T-helper 2 cell (primary cell): ENCODE results near the gene SYPL2.
"Not testable (repeated sequence)": the region's sequence is repeated elsewhere in the genome, so short reads cannot be mapped to it uniquely, and the experiment has no call there.

ENCODE experiments used
- DNase-seq, 5 experiments: peaks; one replicate each; pipeline versions ENCODE4 v3.0.0 to v3.0.0-alpha.2; 2012 to 2022

SYPL2 gene

DNA sequence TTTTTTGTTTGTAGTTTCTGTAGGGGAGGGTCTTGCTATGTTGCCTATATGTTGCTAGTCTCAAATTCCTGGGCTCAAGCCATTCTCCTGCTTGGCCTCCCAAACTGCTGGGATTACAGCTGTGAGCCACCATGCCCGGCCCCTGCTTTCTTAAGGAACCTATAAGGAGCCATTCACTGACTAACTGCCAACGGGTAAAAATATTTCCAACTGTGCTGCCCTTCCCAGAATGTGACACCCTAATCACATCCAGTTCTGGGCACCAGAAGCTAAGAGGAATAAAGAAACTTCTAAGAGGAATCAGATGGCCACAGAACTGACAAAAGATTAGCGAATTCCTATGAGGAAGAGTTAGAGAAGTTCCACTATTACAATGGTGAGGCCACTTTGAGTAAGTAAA is 6.4 kb downstream of the SYPL2 start:
- DNase-seq, result no peak

DNA sequence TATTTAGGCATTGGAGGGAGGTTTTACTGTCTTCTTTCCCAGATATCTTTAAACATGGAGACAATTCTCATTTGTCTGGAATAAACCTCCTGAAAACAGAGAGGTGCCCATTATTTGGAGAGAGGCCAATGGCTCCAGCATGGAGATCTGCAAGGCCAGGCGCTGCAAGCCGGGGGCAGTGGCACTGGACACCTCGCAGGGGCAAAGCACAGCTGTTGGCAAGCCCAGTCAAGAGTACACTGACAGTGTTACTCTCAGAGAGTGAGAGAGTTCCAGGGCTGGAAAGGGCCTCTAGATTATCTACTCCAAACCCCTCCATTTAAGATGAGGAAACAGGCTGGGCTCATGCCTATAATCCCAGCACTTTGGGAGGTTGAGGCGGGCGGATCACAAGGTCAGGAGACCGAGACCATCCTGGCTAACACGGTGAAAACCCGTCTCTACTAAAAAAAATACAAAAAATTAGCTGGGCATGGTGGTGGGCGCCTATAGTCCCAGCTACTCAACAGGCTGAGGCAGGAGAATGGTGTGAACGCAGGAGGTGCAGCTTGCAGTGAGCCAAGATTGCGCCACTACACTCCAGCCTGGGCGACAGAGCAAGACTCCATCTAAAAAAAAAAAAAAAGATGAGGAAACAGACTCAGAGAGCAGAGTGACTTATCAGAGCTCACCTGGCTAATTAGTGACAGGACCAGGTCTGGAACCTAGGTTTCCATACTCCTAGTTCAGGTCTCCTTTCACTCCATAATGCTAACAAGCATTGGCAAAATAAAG is 7.1 kb downstream of the SYPL2 start:
- DNase-seq, result not testable (repeated sequence)

DNA sequence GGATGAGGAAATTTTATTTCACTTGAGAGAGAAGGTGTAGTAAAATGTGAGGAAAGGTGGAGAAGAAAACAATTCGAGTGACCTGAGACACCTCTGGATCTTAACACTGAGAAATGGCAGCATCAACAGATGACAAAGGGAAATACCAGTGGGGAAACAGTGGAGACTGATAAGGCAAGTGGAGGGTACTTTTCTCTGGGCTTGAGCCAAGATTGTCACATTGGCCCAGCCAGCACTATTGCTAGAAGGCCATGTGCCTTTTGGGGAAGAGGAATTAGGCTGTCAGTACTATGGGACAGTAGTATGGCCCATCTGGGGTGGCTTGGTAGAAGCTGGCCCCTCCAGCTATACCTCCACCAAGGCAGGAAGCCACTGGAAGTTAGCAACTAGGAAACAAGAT is 8.4 kb downstream of the SYPL2 start:
- no peak for DNase-seq

DNA sequence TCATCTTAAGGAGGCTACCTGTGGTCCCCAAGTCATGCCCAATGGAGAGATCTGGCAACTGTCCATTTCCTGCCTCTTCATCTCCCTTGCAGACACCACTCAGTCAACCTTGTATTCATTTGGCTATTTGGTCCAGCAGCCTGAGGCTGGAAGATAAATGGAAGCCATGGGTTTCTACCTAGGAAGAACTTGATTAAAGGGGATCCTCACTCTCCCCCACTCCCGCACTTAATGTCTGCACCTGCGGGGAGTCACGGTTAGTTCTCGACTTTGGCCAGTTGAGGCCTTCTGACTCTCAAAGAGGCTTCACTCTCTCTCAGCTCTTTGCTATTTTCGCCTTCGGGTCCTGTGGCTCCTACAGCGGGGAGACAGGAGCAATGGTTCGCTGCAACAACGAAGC is 8.9 kb downstream of the SYPL2 start:
- DNase-seq, result no peak

DNA sequence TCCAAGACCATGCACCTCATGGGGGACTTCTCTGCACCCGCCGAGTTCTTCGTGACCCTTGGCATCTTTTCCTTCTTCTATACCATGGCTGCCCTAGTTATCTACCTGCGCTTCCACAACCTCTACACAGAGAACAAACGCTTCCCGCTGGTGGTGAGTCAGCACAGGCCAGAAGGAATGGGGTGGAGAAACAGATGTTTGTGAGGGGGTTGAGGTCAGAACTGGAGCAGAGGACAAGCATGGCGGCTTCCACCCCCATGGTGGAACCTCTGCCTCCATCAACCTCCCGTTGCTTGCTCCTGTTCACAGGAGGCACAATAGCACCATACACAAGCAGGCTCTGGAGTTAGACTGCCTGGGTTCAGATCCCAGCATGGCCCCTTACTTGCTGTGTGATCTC is 10.5 kb downstream of the SYPL2 start:
- DNase-seq, result no peak

DNA sequence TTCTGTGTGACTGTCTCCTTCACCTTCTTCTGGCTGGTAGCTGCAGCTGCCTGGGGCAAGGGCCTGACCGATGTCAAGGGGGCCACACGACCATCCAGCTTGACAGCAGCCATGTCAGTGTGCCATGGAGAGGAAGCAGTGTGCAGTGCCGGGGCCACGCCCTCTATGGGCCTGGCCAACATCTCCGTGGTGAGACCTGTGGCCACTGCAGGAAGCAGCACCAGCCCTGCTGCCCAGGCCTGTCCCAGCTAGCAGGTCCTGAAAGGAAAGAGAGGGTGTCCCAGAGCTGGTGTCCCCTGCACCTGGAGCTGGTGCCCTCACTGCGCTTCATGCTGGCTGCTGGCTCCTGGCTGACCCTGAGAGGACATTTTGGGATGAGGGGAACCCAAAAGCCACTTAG is 11.5 kb downstream of the SYPL2 start:
- no peak for DNase-seq

DNA sequence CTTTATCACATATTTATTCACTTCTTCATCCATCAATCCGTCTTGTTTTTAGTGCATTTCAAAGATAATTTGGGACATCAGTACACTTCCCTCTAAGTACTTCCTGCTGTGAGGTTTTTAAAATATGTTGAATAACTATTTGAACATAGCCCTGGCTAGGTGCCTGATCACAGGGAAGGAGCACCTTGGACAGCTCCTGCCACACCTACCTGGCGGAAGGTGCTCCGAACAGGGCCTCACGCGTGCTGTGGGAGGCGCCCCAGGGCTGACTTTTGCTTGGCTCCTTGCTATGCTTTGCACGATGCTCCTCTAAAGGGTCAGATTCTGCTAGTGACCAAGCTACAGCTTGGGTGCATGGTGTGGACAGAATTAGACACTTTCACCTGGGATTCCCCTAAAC is 12.5 kb downstream of the SYPL2 start:
- peak in 1 of 5 experiments; percentile 51 for DNase-seq

DNA sequence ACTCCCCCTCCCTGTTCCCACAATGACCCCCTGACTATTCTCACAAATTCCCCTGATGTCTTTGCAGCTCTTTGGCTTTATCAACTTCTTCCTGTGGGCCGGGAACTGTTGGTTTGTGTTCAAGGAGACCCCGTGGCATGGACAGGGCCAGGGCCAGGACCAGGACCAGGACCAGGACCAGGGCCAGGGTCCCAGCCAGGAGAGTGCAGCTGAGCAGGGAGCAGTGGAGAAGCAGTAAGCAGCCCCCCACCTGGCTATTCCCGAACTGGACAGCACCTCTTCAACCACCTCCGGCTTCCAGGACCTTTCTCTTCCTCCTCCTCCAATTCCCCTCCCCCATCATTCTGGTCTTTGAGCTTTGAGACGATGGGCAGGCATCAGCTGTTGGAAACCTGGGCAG is 13.0 kb downstream of the SYPL2 start:
- no peak for DNase-seq

DNA sequence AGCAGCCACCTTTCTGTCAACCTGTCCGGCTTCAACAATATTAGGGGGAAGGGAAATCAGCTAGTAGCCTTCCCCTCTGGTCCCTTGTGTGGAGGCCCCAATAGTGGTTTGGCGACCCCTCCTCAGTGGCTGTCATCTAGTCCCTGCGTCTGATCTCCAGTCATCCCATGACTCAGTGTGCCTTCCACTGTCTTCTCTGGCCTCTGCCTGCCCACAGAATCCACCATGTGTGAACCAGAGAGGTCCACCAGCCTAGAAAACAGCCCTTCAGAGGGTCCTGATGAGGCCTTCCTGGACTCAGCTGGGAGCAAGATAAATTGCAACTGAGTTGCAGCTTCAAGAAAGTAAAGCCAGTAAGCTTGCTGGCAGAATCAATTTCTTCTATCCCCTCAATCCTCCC is 13.6 kb downstream of the SYPL2 start:
- DNase-seq, result no peak

DNA sequence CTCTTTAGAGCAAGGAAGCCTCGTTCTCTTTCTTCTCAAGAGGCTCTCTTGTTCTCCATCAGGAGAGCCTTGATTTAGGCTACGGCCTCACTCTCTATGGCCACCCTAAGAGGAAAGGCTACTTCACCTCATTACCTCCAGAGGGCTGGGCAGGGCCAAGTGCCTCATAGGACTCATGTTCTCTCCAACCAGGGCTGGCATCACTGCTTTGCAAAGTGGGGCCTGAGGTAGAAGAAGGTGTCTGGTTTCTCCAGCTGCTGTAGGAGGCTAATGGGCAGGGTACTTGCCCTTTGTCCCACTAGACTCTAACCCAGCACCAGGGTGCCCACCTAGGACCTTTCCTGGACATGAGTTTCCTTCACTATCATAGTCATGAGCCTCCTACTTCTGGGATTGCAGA is 15.3 kb downstream of the SYPL2 start:
- DNase-seq, result no peak

DNA sequence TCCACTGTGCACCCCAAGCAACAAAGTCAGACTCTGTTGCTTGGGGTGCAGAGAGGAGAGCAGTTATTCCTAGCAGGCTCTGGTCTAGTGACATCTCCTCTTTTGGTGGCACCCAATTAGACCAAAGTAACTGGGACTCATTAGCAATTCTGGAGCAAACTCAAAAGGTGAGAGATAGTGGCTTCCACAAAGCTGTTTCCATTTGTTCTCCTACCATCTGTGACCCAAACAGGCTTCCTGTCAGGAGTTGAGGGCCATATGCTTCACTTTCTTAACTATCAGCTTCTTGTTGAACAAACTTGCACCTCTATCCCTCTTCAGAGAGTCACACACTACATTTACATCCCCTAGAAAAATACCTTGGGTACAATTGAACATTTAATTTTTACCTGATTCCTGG is 15.9 kb downstream of the SYPL2 start:
- DNase-seq, result no peak

DNA sequence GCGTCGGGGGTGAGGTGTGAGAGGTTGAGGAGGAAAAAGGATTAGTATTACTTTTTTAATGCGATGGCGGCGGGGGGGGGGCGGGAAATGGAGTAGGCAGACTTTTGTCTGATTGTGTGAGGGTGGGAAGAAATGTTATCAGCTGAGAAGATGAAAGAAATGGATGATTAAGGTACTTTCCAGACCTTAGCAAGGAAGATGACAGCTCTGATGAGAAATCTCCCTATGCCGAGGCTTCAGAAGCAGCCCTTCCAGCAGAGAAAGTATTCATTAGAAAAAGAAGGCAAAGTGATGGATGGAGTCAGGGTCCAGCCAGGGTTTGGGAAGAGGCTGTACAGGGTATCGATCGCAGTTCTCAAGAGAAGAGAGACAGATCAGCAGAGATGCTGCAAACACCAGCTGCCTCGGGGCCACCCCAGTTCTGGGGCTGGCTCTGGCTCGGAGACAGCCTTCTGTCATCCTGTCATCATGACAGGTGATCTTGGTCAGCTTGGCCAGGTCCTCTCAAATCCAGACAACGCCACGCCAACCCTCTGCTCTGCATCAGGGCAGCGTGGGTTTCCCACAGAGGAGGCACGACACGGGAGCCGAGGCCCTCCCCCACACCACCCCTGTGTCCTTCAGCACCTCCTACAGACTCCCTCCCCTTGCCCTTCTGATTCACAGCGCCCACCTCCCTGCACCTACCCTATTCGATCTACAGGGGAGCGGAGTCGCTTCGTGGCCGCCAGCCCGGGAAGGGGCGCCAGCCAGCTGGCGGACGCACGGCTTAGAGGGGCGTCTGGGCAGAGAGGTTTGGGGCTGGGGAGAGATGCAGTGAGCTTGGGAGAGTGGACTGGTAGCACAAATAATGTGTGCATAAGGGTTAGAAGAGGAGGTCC is 16.7 kb downstream of the SYPL2 start:
- DNase-seq, result peak in 3 of 5 experiments; percentile 42 to 52 (median 47)

DNA sequence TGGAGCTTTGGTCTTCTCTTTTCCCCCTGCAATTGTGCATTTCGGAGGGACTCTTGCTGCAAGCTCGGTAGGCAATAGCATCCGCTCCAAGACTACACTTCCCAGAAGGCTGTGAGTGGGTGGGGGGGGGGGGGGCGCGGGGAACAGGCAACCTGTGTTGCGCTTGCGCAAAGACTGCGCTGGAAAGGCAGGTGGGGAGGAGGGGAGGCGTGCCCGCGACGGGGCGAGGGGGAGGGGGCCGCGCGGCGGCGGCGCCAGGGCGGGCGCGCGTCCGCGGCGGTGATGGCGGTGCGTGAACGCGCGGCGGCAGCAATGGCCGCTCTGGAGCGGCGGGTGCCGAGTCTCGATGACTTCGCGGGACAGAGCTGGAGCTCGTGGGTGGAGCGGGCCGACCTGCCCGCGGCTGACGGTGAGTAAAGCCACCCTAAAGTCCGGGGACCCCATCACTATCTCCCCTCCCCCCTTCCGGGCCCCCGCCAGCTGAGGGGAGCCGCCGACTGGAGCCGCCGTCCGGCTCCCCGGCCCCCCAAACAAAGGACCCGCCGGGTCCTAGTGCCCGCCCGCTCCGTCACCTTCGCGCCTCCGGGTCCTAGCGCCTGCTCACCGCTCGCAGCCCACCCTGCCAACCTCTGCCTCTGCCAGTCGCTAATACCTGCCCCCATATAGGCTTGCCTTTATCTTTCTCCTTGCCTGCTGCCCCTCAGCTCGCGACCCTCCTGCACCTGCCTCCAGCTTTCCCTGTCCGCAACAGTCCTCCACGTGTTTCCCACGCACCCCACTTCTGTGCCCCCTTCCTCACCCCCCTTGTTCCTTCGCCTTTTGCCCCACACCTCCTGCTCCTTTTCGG is 17.5 kb downstream of the SYPL2 start, which contains the start of gene ATXN7L2:
TSS of gene ATXN7L2 (plus strand) at position 234 of the 847 bp plus-strand sequence. CDS start at position 283, 49 bp downstream.
- DNase-seq, result peak; percentile 84 to 95 (median 88)

DNA sequence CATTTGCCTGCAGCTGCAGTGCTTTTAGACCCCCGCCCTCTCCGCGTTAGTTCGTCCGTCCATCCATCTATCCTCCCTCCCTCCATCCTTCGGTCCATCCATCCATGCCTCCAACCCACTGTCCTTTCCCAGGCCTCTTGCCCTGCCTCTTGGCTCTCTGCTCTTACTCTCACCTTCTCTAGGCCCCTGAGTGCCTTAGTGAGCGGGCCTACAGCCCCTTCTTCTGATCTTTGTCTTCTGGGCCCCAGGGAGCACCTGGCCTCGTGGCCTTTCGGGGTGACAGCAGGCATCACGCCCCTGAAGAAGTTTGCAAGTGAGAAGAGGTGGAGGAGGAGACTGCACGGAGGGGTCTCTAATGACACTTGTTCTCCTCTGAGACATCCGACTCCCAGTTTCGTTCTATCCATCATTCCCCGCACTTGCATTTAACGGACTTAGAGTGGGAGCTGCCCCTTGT is 18.2 kb downstream of the SYPL2 start:
- DNase-seq, result no peak

DNA sequence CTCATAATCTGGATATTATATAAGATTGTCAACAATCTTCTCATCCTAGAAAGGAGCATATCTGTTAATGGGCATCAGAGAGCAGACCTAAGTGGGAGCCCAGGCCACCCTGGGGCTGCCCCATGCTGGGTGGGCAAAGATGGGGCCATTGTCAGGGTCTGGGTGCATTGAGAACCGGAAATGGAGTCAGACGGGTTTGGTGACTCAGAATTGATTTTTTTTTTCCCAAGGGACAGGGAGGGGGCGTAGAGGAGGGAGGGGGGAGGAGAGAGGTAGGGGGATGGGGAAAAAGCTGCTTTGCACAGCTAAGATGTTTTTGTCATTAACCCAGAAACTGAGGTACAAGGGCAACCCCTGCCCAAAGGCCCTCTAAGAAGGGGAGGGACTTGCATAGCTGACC is 18.7 kb downstream of the SYPL2 start:
- no peak for DNase-seq

DNA sequence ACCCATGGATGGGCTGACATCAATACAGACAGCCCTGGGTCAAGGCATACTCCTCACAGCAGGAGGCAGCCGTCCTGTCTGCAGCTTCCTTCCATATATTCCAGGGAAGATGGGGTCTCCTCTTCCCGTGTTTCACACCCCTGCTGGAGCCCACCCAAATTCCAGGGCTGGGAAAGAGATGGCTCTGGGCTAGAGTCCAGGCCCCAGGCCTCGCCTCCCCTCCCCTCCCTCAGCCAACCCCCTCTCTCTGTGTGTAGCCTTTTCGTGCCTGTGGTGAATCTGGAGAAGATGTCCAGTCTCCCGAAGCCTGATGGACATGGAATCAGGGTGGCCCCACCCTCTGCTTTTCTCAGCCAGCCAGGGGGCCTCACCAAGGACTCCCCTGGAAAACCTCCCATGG is 20.9 kb downstream of the SYPL2 start:
- DNase-seq, result no peak

DNA sequence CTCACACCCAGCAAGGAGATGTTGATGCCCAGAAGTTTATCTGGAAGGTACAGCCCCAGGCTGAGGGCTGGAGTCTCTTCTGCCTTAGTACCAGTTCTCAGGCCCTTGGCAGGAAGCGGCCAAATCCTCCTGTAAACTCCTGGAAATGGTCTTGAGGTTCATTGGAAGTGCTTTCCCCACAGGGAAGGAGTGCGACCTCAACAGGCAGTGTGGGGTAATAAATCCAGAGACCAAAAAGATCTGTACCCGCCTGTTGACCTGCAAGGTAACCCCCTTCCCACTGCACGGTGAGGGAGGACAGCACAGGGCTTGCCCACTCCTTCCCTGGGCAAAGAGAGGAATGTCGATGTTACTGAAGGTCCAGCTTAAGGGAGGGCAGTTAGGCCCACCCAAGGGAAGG is 21.9 kb downstream of the SYPL2 start:
- no peak for DNase-seq

DNA sequence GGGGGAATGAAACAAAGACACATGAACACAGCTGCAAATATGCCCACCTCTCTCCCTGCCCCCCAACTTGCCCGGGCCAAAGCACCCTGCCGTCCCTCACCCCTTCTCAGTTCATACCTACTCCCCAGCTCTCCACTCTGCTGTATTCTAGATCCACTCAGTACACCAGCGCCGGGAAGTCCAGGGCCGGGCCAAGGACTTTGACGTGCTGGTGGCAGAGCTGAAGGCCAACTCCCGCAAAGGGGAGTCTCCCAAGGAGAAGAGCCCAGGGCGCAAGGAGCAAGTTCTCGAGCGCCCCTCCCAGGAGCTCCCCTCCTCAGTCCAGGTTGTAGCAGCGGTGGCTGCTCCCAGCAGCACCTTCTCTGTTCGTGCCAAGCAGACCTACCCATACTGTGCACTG is 22.4 kb downstream of the SYPL2 start:
- no peak for DNase-seq

DNA sequence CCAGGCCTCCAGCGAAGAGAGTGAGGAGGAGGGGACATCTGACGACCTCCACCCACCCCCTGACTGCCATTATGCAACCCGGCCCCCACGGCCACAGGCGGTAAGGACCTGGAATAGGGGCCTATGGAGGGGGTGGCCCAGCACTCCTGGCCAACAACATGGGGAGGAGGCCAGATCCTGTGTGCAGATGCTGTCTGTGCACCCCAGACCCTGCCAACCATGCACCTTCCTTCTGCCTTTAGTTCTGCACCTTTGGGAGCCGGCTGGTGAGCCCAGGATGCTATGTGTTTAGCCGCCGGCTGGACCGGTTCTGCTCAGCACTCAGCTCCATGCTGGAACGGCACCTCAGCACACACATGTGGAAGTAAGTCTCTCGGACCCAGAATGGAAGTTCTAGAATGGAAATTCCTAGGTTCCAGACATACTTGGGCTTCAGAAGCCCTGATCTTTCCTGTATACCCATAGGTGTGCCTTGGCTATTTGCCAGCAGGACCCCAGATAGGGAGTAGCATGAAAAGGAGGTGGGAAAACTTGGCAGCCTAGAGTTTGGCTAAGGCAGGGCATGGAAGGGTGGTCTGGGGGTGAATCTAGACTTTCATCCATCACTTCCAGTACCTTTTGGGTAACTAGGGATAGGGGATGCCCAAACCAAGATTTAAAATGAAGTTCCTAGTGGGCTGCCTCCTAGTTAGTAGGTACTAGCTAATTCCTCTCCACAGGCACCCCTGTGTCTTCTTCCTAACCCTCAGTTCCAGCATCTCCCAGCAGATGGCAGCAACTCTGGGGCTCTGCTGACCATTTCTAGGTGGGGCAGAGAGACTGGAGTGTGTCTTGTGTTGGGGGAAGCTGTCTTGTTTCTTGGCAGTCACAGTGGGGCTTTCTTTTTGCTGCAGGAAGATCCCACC is 23.9 kb downstream of the SYPL2 start:
- DNase-seq, result peak in 4 of 5 experiments; percentile 34 to 76 (median 60)

DNA sequence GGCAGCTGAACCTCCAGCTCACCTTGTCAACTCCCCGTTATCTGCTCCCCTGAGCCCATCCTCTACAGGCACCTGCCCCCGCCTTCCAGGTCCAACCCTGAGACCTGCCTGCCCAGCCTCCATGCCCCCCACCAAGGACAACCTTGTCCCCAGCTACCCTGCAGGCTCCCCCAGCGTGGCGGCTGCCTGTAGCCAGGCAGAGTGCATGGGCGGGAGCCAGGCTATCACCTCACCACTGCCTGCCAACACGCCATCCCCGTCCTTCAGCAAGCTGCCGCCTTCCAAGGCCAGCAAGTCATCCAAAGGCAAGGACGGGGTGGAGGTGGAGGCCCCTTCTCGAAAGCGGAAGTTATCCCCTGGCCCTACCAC is 24.6 kb downstream of the SYPL2 start:
- no peak for DNase-seq

DNA sequence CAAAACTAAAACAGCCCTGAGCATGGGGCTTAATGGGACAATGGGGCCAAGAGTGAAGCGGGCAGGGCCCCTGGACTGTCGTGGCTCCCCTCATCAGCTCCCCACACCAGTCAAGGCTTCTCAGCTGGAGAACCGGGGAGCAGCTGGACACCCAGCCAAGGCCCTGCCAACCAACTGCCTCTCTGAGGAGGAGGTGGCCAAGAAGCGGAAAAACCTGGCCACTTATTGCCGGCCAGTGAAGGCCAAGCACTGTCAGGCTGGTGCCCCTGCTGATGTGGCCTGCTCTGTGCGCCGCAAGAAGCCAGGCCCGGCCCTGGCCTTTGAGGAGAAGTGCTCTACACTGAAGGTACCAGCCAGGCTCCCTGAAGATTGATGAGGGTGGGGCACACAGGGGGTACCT is 25.0 kb downstream of the SYPL2 start:
- no peak for DNase-seq

DNA sequence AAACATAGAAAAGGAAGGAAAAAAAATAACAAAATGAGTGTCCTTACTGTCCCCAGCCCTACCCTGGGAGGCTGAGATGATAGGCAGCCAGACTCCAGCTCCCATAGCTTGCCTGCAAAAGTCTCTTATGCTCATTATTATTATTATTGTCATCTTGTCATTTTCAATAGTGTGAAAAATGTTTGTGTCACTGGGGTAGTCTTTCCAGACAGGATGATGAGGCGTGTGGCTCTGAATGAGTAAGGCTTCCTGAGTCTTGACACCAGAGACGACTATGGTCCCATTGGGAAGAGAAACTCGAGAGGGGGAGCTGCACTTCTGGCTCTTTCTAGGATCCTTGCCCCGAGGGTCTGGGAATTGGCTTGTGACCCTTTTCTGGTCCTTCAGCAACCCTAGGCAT is 26.4 kb downstream of the SYPL2 start:
- DNase-seq, result no peak
